Colonic mucosa (tissue), 4 donors: ENCODE measurements around the gene RNH1. TPM values are rescaled to one million over a fixed set of nuclear protein-coding genes. Genes with fewer than 3 reads are reported as not detected.

Experiments used
- DNase-seq: peaks from one replicate; pipeline ENCODE4 v3.0.0-alpha.2; 2020
- H3K27ac ChIP-seq: fragments of 200-600 bp; one replicate; pipeline ENCODE4 v1.8.0; 2021
- H3K27me3 ChIP-seq: fragments of 200-600 bp; one replicate; pipeline ENCODE4 v1.8.0; 2021
- H3K36me3 ChIP-seq: fragments of 200-600 bp; one replicate; pipeline ENCODE4 v1.8.0; 2021
- H3K4me1 ChIP-seq: fragments of 200-600 bp; one replicate; pipeline ENCODE4 v1.8.0; 2021; ENCODE audit warnings: mild to moderate bottlenecking
- H3K4me3 ChIP-seq: fragments of 200-600 bp; one replicate; pipeline ENCODE4 v1.8.0; 2021
- H3K9ac ChIP-seq, 2 donors: one replicate each; pipeline ENCODE4 v1.7.0; 2013; ENCODE audit warnings: control low read depth in 2 of 2, low read depth in 2 of 2, low read length in 2 of 2
- H3K9me3 ChIP-seq: fragments of 200-600 bp; one replicate; pipeline ENCODE4 v1.8.0; 2021
- CTCF ChIP-seq: fragments of 200-600 bp; IDR thresholded peaks from one replicate; pipeline ENCODE4 v1.8.0; 2022; ENCODE audit warnings: antibody characterized with exemption, mild to moderate bottlenecking
- intact Hi-C: fragments of 100-400 bp; cut with DNase I; formaldehyde crosslinking; loops from one replicate; pipeline ENCODE4 v1.14.1; 2022
- total RNA-seq, 2 donors: library from RNA; stranded (reverse); fragmentation: NEBNext Ultra II Directional in 1 of 2; extraction: Animal tissue kit (Norgen Biotek cat#: 25700) in 1 of 2; gene quantifications; one replicate each; pipeline ENCODE4 v1.2.1, GENCODE V29; 2021
- donor health status: healthy.
- donor health status: DM: no; HTN: no; CAD: no.
- donor health status: DM: no; HTN: no; CAD: no.

RNH1 gene
- total RNA-seq, 2 donors from 2014 or later = 106 to 140 TPM

DNA sequence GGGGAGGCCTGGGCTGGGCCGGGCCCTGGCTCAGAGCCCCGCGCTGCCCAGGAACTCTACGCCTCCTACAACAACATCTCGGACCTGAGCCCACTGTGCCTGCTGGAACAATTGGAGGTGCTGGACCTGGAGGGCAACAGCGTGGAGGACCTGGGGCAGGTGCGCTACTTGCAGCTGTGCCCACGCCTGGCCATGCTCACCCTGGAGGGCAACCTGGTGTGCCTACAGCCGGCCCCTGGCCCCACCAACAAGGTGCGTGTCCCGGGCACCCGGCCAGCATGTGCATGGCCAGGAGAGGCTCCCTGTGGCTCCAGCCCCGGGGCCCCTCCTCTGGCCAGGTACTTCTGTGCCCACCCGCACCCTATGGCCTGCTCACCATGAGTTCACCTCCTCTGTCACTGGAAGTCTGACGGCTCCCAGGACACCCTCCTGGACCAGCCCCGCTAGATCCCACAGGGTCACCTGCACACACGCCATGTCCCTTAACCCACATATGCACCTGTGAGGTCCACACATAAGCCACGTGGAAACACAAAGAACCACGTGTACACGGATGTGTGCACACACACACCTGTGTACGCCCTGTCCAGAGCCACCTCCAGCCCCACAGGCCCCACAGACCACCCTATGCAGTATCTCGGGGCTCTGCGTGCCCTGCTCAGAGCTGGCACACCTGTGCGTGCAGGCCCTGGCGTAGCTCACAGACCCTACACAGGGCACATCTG lies 43.1 kb upstream of the RNH1 start:
- H3K27ac ChIP-seq = no peak overlapping the region
- H3K27me3 ChIP-seq = peaks cover 2% of the 10 kb centered on the region
- no peak overlapping the region for H3K4me3 ChIP-seq
- no peak for TF ChIP-seq CTCF
- no peaks in the 10 kb centered on the region for H3K4me1 ChIP-seq
- H3K9me3 ChIP-seq = no peaks in the 10 kb centered on the region
- H3K9ac ChIP-seq = no peak overlapping the region
- no peaks in the 10 kb centered on the region for H3K36me3 ChIP-seq
- intact Hi-C loops = loop anchor here (10.0 kb wide), 1 partner anchor 175 kb away; no protein-coding TSS in a partner anchor
- no peak for DNase-seq

DNA sequence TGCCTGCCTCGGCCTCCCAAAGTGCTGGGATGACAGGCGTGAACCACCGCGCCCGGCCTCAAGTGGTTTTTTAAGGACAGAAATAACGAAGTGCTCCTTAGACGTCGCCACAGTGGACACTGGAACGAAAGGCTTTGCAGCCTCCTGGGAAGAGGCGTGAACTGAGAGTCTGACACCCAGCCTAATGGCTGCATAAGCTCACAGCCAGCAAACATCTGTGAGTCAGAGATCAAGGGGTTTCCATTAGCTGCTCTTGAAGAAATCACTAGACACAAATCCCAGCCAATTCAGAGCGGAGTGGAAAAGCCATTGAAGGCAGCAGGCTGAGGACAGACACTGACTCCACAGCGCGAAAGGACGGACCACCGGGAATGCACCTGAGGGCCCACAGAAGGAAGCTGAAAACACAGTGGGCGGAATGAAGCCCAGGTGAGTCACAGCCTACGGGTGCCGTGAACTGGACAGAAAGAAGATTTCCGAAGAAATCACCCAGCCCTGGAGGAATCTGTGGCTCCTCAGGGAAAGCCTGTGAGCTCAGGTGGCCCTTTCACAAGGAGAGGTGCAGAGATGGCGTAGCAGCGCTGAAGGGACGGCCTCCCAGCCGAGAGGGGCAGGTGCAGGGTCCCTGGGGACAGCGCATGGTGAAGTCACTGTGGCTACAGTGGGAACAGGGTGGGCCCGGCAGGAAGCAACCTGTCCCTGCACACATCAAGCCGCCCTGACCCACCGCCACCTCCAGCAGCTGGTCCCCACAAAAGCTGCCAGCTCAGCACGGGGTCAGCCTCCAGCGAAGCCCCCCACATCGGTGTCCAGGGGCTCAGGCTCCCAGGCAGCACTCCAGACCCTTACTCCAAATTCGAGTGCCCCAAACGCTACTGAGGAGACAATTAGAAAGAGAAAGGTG lies 41.9 kb upstream of the RNH1 start:
- Histone ChIP-seq H3K9ac (no peak overlapping the region), H3K27me3 (no peaks in the 10 kb centered on the region), H3K9me3 (no peaks in the 10 kb centered on the region), H3K27ac (no peak overlapping the region), H3K36me3 (no peaks in the 10 kb centered on the region), H3K4me1 (no peaks in the 10 kb centered on the region), H3K4me3 (no peak overlapping the region)
- intact Hi-C loops = no loop called here
- no peak for TF ChIP-seq CTCF
- no peak for DNase-seq

GRCh38 chr11:545171-545570 lies 38.1 kb upstream of the RNH1 start:
- no peak overlapping the region for H3K4me3 ChIP-seq
- H3K4me1 ChIP-seq = no peaks in the 10 kb centered on the region
- no peak overlapping the region for H3K9ac ChIP-seq
- TF ChIP-seq CTCF = no peak
- H3K9me3 ChIP-seq = no peaks in the 10 kb centered on the region
- no peak overlapping the region for H3K27ac ChIP-seq
- intact Hi-C loops = no loop called here
- DNase-seq = no peak
- H3K36me3 ChIP-seq = no peaks in the 10 kb centered on the region
- H3K27me3 ChIP-seq = no peaks in the 10 kb centered on the region

- intact Hi-C loops = no loop called here
- no peak overlapping the region for H3K4me3 ChIP-seq
- no peaks in the 10 kb centered on the region for H3K4me1 ChIP-seq
- H3K36me3 ChIP-seq = no peaks in the 10 kb centered on the region
- H3K27ac ChIP-seq = no peak overlapping the region
- no peaks in the 10 kb centered on the region for H3K9me3 ChIP-seq
- H3K27me3 ChIP-seq = no peaks in the 10 kb centered on the region
- no peak for TF ChIP-seq CTCF
- no peak for DNase-seq
- H3K9ac ChIP-seq = no peak overlapping the region
Observed at GRCh38 chr11:544817-545166, 37.8 kb upstream of the RNH1 start.

GRCh38 chr11:541433-541885 lies 34.4 kb upstream of the RNH1 start:
- Histone ChIP-seq H3K27ac (no peak overlapping the region), H3K4me1 (peaks cover 7% of the 10 kb centered on the region), H3K9me3 (no peaks in the 10 kb centered on the region), H3K4me3 (no peak overlapping the region), H3K27me3 (no peaks in the 10 kb centered on the region), H3K36me3 (no peaks in the 10 kb centered on the region), H3K9ac (no peak overlapping the region)
- DNase-seq = no peak
- intact Hi-C loops = no loop called here
- TF ChIP-seq CTCF = no peak
